Adrenal gland (tissue), 12 donors: ENCODE data around the gene GPSM1. TPM values are rescaled to one million over a fixed set of nuclear protein-coding genes. Genes with fewer than 3 reads are reported as not detected.

Experiments
- DNase-seq, 7 donors: peaks; one replicate each; pipeline ENCODE4 v3.0.0-alpha.2; 2019 to 2020
- H3K27ac ChIP-seq, 5 donors: fragments of 200-600 bp; sonication (generic) in 4 of 5; 1 replicate in 3 of 5; 2 replicates in 2 of 5; pipeline versions ENCODE4 v1.5.1 to v1.8.0; 2016 to 2020; ENCODE audit warnings: mild to moderate bottlenecking in 1 of 5
- H3K27me3 ChIP-seq: fragments of 200-600 bp; 2 replicates; pipeline ENCODE4 v1.8.0; 2021
- H3K36me3 ChIP-seq, 2 donors: fragments of 200-600 bp; replicated peaks in 1 of 2; 1 replicate in 1 of 2; 2 replicates in 1 of 2; pipeline versions ENCODE4 v1.5.1 to v1.8.0; 2018 to 2022
- H3K4me1 ChIP-seq, 2 donors: fragments of 200-600 bp; replicated peaks in 1 of 2; 1 replicate in 1 of 2; 2 replicates in 1 of 2; pipeline versions ENCODE4 v1.5.1 to v1.8.0; 2018 to 2021
- H3K4me3 ChIP-seq, 4 donors: fragments of 200-600 bp; sonication (generic) in 3 of 4; one replicate each; pipeline ENCODE4 v1.5.1; 2016 to 2018
- H3K9me3 ChIP-seq, 3 donors: fragments of 200-600 bp; sonication (generic) in 1 of 3; replicated peaks in 1 of 3; 1 replicate in 2 of 3; 2 replicates in 1 of 3; pipeline versions ENCODE4 v1.5.1 to v1.8.0; 2016 to 2021
- POLR2A ChIP-seq, 2 donors: fragments of 450-650 bp; IDR thresholded peaks; one replicate each; pipeline ENCODE4 v1.6.1; 2017; ENCODE audit warnings: antibody characterized with exemption in 2 of 2, mild to moderate bottlenecking in 2 of 2, moderate library complexity in 1 of 2
- WGBS, 4 donors: extraction: QIAGEN DNeasy Blood & Tissue Kit in 2 of 4; methylation state at CpG; one replicate each; pipeline versions ENCODE4 v1.1.5 to v1.1.7; 2013 to 2017; 5-methylcytosine and 5-hydroxymethylcytosine counted together
- intact Hi-C, 2 donors: fragments of 100-400 bp; cut with DNase I; formaldehyde crosslinking; loops; one replicate each; pipeline versions ENCODE4 v1.14.1 to v1.15.0; 2022 to 2023
- polyA plus RNA-seq, 3 donors: library from polyadenylated mRNA; stranded (reverse); fragments of 200-250 nt in 2 of 3; fragments of 350-450 nt in 1 of 3; fragmentation: Illumina TruSeq in 1 of 3; extraction: RNeasy Lipid Tissue Mini Kit (QIAGEN cat#74804) in 1 of 3; gene quantifications; one replicate each; pipeline ENCODE4 v1.2.3, GENCODE V29; 2013 to 2014
- total RNA-seq, 9 donors: library from RNA; depleted of rRNA in 4 of 9; stranded (reverse); fragments of >200 nt in 4 of 9; fragments of 120-200 nt in 1 of 9; fragmentation: NEBNext Ultra II Directional in 1 of 9; extraction: Animal tissue kit (Norgen Biotek cat#: 25700) in 1 of 9; gene quantifications; one replicate each; pipeline versions ENCODE4 v1.1.0 to v1.2.4, GENCODE V29; 2013 to 2023
- TF ChIP-seq, protein P1 (sequence below), 6 experiments: fragments of 450-650 bp in 4 of 6; fragments of 200-600 bp in 2 of 6; sonication (generic) in 1 of 6; IDR thresholded peaks; 1 replicate in 5 of 6; 2 replicates in 1 of 6; pipeline versions ENCODE4 v1.5.1 to v1.8.0; 2016 to 2021; ENCODE audit warnings: antibody characterized with exemption in 6 of 6, mild to moderate bottlenecking in 2 of 6, moderate library complexity in 1 of 6
- donor health status: healthy with polysubstance abuse.
- donor health status: Bipolar disorder and iron deficiency.
- donor health status: DM: yes; HTN: yes; CAD: no.
- donor health status: DM: no; HTN: no; CAD: no.
- donor health status: DM: no; HTN: no; CAD: no.
- donor health status: DM: yes; HTN: yes; CAD: no.

The GPSM1 gene
- total and polyA plus RNA-seq, 12 donors: 2.9 to 50.4 (median 17.2) TPM

DNA sequence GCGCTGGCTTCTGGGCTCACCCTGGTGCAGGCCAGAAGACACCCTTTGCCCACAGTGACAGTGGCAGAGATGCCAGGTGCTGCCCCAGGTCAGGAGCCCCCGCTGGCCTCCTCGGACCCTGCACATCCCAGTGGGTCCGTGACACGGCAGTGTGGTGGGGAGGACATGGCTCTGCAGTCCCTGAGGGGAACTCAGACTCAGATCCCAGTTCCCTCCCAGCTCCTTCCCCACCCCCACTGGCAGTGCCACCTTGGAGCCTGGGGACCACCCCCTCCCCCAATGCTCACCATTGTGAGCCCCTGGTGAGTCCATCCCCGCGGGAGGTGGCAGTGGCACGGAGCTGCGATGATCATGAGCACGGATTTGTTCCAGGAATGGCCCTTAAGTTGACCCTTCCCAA, 22.9 kb upstream of the GPSM1 start:
- Histone ChIP-seq H3K27ac (no peak overlapping the region), H3K4me1 (no peaks in the 10 kb centered on the region), H3K27me3 (no peaks in the 10 kb centered on the region), H3K36me3 (no peaks in the 10 kb centered on the region), H3K9me3 (no peaks in the 10 kb centered on the region), H3K4me3 (no peak overlapping the region)
- no peak for DNase-seq
- 73 to 97% (median 84%) methylated on average over 4 to 10 of the region's 10 CpGs for WGBS, 4 donors
- TF ChIP-seq, protein P1, sequence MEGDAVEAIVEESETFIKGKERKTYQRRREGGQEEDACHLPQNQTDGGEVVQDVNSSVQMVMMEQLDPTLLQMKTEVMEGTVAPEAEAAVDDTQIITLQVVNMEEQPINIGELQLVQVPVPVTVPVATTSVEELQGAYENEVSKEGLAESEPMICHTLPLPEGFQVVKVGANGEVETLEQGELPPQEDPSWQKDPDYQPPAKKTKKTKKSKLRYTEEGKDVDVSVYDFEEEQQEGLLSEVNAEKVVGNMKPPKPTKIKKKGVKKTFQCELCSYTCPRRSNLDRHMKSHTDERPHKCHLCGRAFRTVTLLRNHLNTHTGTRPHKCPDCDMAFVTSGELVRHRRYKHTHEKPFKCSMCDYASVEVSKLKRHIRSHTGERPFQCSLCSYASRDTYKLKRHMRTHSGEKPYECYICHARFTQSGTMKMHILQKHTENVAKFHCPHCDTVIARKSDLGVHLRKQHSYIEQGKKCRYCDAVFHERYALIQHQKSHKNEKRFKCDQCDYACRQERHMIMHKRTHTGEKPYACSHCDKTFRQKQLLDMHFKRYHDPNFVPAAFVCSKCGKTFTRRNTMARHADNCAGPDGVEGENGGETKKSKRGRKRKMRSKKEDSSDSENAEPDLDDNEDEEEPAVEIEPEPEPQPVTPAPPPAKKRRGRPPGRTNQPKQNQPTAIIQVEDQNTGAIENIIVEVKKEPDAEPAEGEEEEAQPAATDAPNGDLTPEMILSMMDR (IDR thresholded peaks at IDR 0.05): no peak
- TF ChIP-seq POLR2A (IDR thresholded peaks at IDR 0.05): no peak
- intact Hi-C loops: no loop called here

DNA sequence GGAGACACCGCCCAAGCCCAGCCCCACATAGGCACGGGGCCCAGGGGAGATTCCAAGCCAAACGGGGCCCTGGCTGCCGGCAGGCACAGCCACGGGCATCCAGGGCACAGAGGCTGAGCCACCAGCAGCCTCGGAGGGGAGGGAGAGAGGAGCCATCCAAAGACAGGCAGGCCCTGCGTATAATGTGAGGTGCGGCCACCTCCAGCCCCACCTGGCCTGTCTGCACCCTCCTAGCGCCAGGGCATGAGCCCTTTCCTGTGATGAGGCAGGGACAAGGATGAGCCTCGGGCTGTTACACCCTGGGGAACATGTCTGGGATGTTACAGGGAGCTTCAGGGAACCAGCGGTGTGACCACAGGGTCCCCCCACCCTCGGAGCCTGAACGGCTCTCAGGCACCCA, 22.4 kb upstream of the GPSM1 start:
- TF ChIP-seq, protein P1 (IDR thresholded peaks at IDR 0.05): no peak
- TF ChIP-seq POLR2A (IDR thresholded peaks at IDR 0.05): no peak
- no peak for DNase-seq
- H3K36me3 ChIP-seq: no peaks in the 10 kb centered on the region
- WGBS, 4 donors: 73 to 86% (median 82%) methylated on average over 8 to 13 of the region's 13 CpGs
- H3K4me3 ChIP-seq: no peak overlapping the region
- H3K4me1 ChIP-seq: no peaks in the 10 kb centered on the region
- H3K27ac ChIP-seq: no peak overlapping the region
- H3K27me3 ChIP-seq: no peaks in the 10 kb centered on the region
- intact Hi-C loops: no loop called here
- H3K9me3 ChIP-seq: no peaks in the 10 kb centered on the region

- Histone ChIP-seq H3K9me3 (no peaks in the 10 kb centered on the region), H3K4me3 (no peak overlapping the region), H3K4me1 (no peaks in the 10 kb centered on the region), H3K27me3 (no peaks in the 10 kb centered on the region), H3K27ac (no peak overlapping the region), H3K36me3 (no peaks in the 10 kb centered on the region)
- 41 to 69% (median 63%) methylated on average over 2 to 18 of the region's 18 CpGs for WGBS, 4 donors
- no peak for DNase-seq
- TF ChIP-seq POLR2A (IDR thresholded peaks at IDR 0.05): no peak
- TF ChIP-seq, protein P1 (IDR thresholded peaks at IDR 0.05): no peak
- intact Hi-C loops: no loop called here
Observed at GRCh38 chr9:136305804-136306203, 21.5 kb upstream of the GPSM1 start.

DNA sequence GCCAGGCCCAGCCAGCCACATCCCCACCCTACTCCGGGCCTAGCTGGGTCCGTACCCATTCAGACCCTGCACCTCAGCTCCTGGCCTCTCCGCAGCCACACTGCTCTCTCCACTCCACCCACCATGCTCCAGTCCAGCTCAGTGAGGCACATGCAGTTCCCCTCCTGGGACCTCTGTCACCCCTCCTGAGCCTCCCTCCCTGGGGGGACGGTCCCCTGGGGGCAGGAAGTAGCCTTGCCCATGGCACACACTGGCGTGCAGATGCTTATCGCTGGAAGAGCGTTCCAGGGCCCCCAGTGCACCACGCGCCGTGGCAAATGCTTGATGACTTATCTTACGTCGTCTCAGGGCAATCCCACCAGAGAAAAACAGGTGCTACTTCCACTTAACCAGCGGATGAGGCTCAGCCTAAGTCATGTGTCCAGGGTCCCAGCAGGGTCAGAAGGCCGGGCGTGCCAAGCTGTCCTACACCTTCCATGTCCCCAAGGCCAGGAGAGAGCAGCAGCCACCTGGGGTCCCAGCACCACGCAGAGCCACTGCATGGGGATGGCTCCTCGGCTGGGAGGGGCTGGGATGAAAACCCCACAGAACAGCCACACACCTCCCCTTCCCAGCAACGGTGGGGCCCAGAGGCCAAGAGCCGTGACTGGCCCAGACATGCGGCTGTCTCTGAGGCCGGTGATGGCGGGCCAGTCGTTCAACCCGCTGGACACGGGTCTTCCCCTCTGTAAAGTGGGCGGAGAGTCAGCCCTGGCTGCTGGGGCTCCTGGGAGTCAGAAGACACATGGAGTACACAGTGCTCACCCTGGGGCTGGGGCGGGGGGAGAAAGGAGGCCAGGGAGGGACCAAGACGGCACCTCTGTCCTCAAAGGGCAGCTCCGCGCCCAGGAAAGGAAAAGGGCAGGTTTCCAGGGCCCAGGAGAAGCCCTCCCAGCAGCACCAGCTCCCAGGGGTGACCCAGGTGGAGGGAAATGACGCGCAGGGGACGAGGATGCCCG, 20.8 kb upstream of the GPSM1 start:
- Histone ChIP-seq H3K36me3 (no peaks in the 10 kb centered on the region), H3K4me3 (no peak overlapping the region), H3K27ac (no peak overlapping the region), H3K27me3 (no peaks in the 10 kb centered on the region), H3K4me1 (no peaks in the 10 kb centered on the region), H3K9me3 (no peaks in the 10 kb centered on the region)
- TF ChIP-seq, protein P1 (IDR thresholded peaks at IDR 0.05): no peak
- TF ChIP-seq POLR2A (IDR thresholded peaks at IDR 0.05): no peak
- intact Hi-C loops: no loop called here
- no peak for DNase-seq
- 45 to 64% (median 58%) methylated on average over 22 to 34 of the region's 34 CpGs for WGBS, 4 donors
